ENCODE data around the gene NOVA1. TPM values are rescaled to one million over a fixed set of nuclear protein-coding genes. Genes with fewer than 3 reads are reported as not detected.

The NOVA1 gene
- polyA plus RNA-seq, 1 donor from 2014 or later: 121 TPM

- H3K4me2 ChIP-seq (ENCODE audit: low read length): no peak overlapping the region
- no peak overlapping the region for H3K4me3 ChIP-seq (ENCODE audit: low read length)
- H3K27me3 ChIP-seq (ENCODE audit: insufficient read depth, low read depth, low read length): no peaks in the 10 kb centered on the region
- H3K27ac ChIP-seq (ENCODE audit: low read length): no peak overlapping the region
- no peak overlapping the region for H2AFZ ChIP-seq (ENCODE audit: low read depth, low read length)
- no peaks in the 10 kb centered on the region for H3F3A ChIP-seq (ENCODE audit: insufficient read depth, low read length, poor library complexity, severe bottlenecking)
- H3K79me2 ChIP-seq (replicated peaks; ENCODE audit: insufficient read depth, low read length): no peaks in the 10 kb centered on the region
- no peaks in the 10 kb centered on the region for H4K20me1 ChIP-seq (ENCODE audit: insufficient read depth)
- TF ChIP-seq RAD21 (conservative IDR thresholded peaks at IDR 0.05) (no peak), POLR2AphosphoS5 (IDR thresholded peaks at IDR 0.05) (no peak), EZH2 (IDR thresholded peaks at IDR 0.05; ENCODE audit: borderline replicate concordance, insufficient read depth, low read length, poor library complexity, severe bottlenecking) (no peak), TAF1 (IDR thresholded peaks at IDR 0.05; ENCODE audit: low read depth) (no peak), MXI1 (conservative IDR thresholded peaks at IDR 0.05; ENCODE audit: poor library complexity, severe bottlenecking) (no peak), EP300 (conservative IDR thresholded peaks at IDR 0.05; ENCODE audit: poor library complexity, severe bottlenecking) (no peak), SMC3 (conservative IDR thresholded peaks at IDR 0.05; ENCODE audit: poor library complexity) (no peak), CTCF (IDR thresholded peaks at IDR 0.05; ENCODE audit: poor library complexity, severe bottlenecking) (no peak)
- TF ChIP-seq, protein P1, sequence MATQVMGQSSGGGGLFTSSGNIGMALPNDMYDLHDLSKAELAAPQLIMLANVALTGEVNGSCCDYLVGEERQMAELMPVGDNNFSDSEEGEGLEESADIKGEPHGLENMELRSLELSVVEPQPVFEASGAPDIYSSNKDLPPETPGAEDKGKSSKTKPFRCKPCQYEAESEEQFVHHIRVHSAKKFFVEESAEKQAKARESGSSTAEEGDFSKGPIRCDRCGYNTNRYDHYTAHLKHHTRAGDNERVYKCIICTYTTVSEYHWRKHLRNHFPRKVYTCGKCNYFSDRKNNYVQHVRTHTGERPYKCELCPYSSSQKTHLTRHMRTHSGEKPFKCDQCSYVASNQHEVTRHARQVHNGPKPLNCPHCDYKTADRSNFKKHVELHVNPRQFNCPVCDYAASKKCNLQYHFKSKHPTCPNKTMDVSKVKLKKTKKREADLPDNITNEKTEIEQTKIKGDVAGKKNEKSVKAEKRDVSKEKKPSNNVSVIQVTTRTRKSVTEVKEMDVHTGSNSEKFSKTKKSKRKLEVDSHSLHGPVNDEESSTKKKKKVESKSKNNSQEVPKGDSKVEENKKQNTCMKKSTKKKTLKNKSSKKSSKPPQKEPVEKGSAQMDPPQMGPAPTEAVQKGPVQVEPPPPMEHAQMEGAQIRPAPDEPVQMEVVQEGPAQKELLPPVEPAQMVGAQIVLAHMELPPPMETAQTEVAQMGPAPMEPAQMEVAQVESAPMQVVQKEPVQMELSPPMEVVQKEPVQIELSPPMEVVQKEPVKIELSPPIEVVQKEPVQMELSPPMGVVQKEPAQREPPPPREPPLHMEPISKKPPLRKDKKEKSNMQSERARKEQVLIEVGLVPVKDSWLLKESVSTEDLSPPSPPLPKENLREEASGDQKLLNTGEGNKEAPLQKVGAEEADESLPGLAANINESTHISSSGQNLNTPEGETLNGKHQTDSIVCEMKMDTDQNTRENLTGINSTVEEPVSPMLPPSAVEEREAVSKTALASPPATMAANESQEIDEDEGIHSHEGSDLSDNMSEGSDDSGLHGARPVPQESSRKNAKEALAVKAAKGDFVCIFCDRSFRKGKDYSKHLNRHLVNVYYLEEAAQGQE (IDR thresholded peaks at IDR 0.05; ENCODE audit: borderline replicate concordance): no peak
- H3K9me3 ChIP-seq (ENCODE audit: low read length): no peaks in the 10 kb centered on the region
- no peak overlapping the region for H3K9ac ChIP-seq (ENCODE audit: low read length)
- H3K9me2 ChIP-seq (ENCODE audit: insufficient read depth, low read length): no peaks in the 10 kb centered on the region
- peaks cover 13% of the 10 kb centered on the region for H3K36me3 ChIP-seq (ENCODE audit: insufficient read depth, low read length)
These were observed 131.0 kb downstream of the NOVA1 start for GRCh38 chr14:26466862-26467261.

GRCh38 chr14:26463136-26463535 lies 134.7 kb downstream of the NOVA1 start:
- H4K20me1 ChIP-seq (ENCODE audit: insufficient read depth): no peaks in the 10 kb centered on the region
- H3K4me3 ChIP-seq (ENCODE audit: low read length): no peak overlapping the region
- no peak overlapping the region for H3K9ac ChIP-seq (ENCODE audit: low read length)
- no peak for TF ChIP-seq MXI1 (conservative IDR thresholded peaks at IDR 0.05; ENCODE audit: poor library complexity, severe bottlenecking)
- TF ChIP-seq RAD21 (conservative IDR thresholded peaks at IDR 0.05): no peak
- no peak for TF ChIP-seq SMC3 (conservative IDR thresholded peaks at IDR 0.05; ENCODE audit: poor library complexity)
- no peak for TF ChIP-seq CTCF (IDR thresholded peaks at IDR 0.05; ENCODE audit: poor library complexity, severe bottlenecking)
- TF ChIP-seq TAF1 (IDR thresholded peaks at IDR 0.05; ENCODE audit: low read depth): no peak
- TF ChIP-seq EP300 (conservative IDR thresholded peaks at IDR 0.05; ENCODE audit: poor library complexity, severe bottlenecking): no peak
- TF ChIP-seq EZH2 (IDR thresholded peaks at IDR 0.05; ENCODE audit: borderline replicate concordance, insufficient read depth, low read length, poor library complexity, severe bottlenecking): no peak
- no peak for TF ChIP-seq POLR2AphosphoS5 (IDR thresholded peaks at IDR 0.05)
- TF ChIP-seq, protein P1 (IDR thresholded peaks at IDR 0.05; ENCODE audit: borderline replicate concordance): no peak
- no peaks in the 10 kb centered on the region for H3K9me2 ChIP-seq (ENCODE audit: insufficient read depth, low read length)
- no peaks in the 10 kb centered on the region for H3K27me3 ChIP-seq (ENCODE audit: insufficient read depth, low read depth, low read length)
- no peaks in the 10 kb centered on the region for H3K79me2 ChIP-seq (replicated peaks; ENCODE audit: insufficient read depth, low read length)
- H3K36me3 ChIP-seq (ENCODE audit: insufficient read depth, low read length): peaks cover 8% of the 10 kb centered on the region
- H3F3A ChIP-seq (ENCODE audit: insufficient read depth, low read length, poor library complexity, severe bottlenecking): no peaks in the 10 kb centered on the region
- no peak overlapping the region for H3K27ac ChIP-seq (ENCODE audit: low read length)
- H2AFZ ChIP-seq (ENCODE audit: low read depth, low read length): no peak overlapping the region
- no peak overlapping the region for H3K4me2 ChIP-seq (ENCODE audit: low read length)
- H3K9me3 ChIP-seq (ENCODE audit: low read length): no peaks in the 10 kb centered on the region

All from neural cell (in vitro differentiated cells).